T-helper 2 cell (primary cell): ENCODE measurements around the gene DEK.
"Not testable (repeated sequence)": the region's sequence is repeated elsewhere in the genome, so short reads cannot be mapped to it uniquely, and the experiment has no call there.

Experiments used
- DNase-seq, 5 experiments: peaks; one replicate each; pipeline versions ENCODE4 v3.0.0 to v3.0.0-alpha.2; 2012 to 2022
- total RNA-seq, 2 donors: gene quantifications; one replicate each; lab custom pipeline; 2026; lab: John Stamatoyannopoulos, UW

DEK gene, protein sequence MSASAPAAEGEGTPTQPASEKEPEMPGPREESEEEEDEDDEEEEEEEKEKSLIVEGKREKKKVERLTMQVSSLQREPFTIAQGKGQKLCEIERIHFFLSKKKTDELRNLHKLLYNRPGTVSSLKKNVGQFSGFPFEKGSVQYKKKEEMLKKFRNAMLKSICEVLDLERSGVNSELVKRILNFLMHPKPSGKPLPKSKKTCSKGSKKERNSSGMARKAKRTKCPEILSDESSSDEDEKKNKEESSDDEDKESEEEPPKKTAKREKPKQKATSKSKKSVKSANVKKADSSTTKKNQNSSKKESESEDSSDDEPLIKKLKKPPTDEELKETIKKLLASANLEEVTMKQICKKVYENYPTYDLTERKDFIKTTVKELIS
- 142 to 181 reads per million in 2 donors for total RNA-seq

DNA sequence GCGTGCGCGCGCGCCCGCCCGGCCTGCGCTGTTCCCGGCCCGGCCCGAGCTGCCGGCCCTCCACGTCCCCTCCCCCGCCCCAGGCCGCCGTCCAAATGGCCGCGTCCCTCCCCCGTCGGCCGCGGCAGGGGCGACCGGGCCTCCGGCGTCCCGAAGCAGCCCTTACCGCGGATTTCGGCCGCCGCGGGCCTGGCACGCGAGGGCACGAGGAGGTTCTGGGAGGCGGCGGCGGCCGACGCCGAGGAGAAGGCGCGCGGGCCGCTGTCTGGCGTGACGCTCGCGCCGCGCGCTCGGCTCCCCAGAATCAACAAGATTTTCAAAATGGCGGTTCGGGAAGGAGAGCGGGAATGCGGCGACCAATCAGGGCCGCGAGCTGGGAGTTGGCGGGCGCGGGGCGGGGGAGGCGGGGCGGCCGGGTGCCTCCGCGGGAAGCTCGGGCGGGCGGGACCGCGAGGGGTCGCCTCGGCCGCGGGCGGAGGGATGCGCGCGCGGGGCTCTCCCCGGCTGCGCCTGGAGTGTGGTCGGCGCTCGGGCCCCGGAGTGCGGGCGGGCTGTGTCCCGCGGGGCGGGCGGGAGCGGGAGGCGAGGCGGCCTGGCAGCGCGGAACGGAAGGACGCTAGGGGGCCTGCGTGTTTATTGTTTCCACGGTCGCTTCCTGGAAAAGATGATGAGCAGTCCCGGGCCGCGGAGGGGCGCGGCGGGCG is at the start of gene DEK:
Gene DEK, minus strand, starts transcription at position 312 of the 704 bp plus-strand sequence. CDS start 543 bp downstream, outside the sequence.
- peak; percentile 63 to 85 (median 77) for DNase-seq

DNA sequence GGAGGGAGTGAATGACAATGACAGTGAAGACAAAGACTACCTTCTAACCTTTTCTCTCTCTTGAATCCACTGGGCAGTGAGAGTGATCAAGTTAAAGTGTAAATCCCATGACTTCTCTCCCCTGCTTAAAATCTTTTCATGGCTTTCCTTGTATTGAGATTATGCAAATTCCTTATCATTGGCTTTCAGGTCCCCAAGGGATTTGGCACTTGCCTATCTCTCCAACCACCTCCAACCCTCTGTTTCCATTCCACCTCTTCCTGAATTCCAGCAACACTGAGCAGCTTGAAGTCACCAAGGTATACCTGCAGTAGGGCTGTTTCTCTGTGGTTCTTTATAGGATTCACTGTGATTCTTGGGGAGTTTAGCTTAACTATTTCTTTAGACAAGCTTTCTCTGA is 48.0 kb upstream of the DEK start:
- no peak for DNase-seq

DNA sequence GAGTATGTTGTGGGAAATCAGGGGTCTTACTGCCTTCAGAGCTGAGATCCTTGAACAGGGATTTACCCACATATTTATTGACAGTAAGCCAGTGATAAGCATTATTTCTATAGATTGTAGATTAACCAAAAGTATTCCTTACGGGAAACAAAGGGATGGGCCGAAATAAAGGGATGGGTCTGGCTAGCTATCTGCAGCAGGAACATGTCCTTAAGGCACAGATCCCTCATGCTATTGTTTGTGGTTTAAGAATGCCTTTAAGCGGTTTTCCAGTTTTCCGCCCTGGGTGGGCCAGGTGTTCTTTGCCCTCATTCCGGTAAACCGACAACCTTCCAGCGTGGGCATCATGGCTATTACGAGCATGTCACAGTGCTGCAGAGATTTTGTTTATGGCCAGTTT is 45.7 kb upstream of the DEK start:
- DNase-seq, result not testable (repeated sequence)

DNA sequence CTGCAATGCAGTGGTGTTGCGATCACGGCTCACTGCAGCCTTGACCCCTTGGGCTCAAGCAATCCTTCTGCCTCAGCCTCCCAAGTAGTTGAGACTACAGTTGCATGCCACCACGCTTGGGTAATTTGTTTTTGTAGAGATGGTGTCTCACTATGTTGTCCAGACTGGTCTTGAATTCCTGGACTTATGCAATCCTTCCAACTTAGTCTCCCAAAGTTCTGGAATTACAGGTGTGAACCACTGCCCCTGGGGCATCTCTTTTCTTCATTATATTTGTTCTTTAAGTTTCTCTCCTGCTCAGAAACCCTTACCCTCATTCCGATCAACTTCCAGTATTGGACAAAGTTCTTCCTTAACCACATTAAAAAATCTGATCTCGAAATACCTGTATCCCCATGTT is 44.7 kb upstream of the DEK start:
- DNase-seq, result no peak

DNA sequence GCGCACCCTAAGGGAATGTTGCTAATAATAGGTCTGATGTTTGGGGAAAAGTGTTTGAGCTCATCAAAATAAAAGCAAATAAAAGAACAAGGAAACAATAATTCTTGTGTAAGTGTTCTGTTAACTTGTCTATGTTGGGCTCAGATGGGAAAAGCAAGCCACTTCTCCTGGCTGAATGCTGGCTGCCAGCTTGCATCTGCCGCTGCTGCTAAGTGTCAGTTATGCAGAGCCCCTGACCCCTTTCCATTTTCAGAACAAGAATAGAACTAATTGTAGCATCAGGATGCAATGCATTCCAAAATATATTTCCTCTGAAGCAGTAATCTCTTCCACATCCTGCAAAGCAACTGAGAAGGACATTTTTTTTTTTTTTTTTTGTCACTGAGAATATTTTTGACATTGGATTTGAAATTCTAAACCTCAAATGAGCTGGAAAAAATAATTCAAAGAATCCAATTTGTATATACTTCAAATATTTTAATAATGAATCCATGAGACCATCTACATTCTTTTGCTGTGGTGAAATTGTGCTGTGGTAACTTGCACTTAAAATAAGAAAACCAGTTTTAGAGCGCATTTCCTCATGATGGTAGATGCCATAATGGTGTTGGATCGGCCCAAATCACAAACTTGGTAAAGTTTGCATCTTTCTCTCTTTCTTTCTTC is 43.9 kb upstream of the DEK start:
- no peak for DNase-seq

DNA sequence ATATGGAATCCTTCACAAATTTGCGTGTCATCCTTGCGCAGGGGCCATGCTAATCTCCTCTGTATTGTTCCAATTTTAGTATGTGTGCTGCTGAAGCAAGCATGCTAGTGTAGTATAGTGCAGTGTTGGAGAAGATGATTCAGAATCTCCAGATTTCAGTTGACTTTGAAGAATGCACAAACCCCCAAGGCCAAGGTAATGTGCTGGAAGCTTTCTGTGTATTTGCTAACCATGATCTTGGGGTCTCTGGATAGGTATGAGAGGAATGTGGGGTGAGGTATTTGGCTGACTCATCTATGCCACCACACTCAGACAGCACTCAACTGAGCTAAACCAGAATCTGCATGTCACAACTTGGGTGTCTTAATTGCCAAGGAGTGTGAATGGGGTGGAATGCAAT is 42.6 kb upstream of the DEK start:
- DNase-seq, result peak in 1 of 5 experiments; percentile 6

DNA sequence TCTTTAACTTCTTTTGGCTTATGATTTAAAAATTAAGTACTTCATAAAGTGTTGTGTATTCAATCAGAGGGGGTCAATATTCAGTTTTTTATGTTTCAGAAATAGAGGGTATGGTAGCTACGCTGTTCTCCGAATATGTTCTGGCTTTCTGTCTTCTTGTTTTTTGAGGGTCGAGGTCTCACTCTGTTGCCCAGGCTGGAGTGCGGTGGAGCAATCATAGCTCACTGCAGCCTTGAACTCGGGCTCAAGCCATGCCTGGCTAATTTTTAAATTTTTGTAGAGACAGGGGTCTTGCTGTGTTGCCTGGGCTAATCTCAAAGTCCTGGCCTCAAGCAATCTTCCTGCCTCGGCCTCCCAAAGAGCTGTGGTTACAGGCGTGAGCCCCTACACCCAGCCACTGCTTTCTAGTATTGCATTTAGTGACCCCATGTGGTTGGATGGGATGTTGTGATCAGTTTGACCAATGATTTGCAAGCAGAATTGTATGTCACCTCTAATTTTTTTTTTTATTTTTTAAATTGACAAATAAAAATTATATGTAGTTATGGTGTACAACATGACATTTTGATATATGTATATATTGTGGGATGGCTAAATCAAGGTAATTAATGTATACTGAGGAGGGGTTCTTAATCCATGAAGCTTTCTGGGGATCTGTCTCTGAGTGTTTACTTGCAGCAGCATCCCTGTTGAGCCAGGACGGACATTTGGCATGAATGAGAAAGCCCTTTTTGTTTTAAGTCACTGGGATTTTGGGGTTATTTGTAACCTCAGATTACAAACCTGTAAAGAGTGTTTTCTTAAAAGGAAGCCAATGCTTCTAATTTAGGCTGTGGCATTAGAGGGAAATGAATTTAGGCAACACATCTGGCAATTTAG is 38.5 kb upstream of the DEK start:
- DNase-seq, result no peak

DNA sequence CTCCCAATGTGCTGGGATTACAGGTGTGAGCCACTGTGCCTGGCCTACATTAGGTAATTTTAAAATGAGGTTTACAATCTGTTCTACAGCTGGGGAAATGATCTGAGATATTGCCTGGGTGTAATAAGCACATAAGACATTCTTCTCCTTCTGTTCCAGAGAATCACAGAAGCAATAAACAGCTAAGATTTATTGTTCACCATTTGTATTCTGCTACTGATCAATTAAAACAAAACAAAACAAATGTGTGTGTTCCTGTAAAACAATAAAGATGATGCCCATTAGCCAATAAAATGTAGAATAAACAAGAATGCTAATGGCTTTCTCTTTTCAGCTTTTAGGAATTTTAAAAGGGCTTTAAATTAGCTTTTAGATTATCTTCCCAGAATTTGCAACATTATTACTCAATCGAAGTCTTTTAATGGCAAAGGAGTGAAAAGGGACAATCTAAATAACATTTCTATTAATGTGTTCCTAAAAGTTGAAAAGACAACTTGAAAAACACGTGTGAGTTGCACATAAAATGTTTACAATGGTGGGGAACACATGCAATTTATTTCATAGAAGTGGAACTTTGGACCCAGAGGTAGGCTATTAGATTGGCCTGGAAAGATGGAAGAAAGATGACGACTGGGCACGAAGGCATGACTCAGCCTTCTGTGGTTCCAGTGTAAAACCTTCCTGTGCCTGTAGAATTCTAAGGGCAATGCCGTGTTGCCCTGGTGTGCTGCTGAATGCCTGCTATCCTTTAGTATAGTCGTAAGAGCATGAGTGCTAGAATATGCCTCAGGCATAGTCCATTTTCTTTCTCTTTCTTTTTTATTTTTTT is 29.0 kb upstream of the DEK start:
- no peak for DNase-seq

DNA sequence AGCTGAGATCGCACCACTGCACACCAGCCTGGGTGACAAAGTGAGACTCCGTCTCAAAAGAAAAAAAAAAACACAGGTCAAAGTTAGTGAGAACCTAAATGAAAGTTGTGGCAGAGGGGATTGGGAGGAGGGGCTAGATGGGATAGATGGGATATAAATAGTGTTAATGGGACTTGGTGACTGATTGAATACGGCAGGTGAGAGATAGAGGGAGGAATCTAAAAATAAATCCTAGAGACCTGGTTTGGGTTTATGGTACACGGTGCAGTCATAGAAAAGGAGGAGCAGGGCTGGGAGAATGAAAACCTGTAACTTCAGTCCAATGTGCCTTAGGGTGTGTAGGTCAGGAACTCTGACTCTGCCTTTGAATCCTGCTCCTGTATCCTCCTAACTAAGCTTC is 25.0 kb upstream of the DEK start:
- DNase-seq, result no peak

DNA sequence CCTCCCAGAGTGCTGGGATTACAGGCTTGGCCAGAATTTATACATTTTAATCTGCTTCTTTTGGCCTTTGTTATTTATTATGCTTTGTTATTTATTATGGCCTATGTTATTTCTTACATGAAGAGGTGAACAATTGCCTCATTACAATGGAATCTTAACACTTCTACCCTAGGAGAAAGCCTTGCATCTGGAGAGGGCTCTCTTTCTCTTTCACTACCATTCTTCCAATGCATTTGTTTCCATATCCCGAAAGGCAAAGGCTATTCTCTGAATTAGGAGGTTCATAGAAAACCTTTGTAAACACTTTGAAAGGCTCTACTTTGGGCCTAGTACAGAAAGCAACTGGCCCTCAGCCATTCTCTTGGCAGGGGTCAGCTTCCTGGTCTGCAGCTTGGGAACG is 19.9 kb upstream of the DEK start:
- no peak for DNase-seq

DNA sequence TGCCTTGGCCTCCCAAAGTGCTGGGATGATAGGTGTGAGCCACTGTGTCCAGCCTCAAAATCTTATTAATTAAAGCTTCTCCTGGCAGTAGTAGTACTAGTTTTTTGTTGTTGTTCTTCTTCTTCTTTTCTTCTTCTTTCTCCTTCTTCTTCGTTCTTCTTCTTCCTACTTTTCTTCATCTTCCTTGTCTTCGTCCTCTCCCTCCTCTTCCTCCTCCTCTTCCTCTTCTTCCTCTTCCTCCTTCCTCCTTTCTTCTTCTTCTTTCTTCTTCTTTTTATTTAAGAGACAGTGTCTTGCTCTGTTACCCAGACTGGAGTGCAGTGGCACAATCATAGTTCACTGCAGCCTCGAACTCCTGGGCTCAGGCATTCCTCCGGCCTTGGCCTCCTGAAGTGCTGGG is 17.2 kb upstream of the DEK start:
- no peak for DNase-seq

DNA sequence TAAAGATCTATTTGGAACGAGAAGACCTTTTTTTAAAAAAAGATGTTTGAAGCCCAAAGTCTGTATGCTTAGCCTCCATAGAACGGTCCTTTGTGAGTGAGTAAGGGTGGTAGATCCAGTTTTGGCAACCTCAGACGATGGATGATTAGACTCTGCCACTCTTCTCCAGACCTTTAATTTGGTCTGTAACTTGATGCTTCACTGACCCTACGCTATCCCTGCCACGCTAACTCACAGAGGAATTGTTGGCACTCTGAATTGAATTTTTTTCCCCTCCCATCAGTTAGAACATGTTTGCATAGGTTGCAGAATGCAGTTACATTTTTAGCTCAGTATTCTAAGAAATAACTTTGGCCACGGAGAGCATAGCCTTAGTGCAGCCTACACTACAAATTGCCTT is 15.8 kb upstream of the DEK start:
- DNase-seq, result no peak

DNA sequence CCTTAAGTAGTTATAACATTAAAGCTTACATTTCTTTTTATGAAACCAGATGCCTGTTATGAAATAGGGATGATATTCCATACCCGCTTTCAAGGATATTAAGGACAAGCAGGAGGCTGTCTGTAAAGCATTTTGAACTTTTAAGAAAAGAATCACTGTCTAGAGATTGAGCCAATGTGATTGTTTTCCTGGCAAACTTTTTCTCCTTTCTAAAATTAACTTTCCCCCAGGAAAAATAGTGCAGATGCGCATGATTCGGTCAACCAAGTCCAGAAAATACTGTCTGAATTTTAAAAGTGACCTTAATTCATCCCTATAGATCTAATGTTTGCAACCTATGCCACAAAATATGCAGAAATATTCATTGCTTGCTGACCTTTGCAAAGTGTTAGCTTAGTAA is 15.1 kb upstream of the DEK start:
- DNase-seq, result no peak

DNA sequence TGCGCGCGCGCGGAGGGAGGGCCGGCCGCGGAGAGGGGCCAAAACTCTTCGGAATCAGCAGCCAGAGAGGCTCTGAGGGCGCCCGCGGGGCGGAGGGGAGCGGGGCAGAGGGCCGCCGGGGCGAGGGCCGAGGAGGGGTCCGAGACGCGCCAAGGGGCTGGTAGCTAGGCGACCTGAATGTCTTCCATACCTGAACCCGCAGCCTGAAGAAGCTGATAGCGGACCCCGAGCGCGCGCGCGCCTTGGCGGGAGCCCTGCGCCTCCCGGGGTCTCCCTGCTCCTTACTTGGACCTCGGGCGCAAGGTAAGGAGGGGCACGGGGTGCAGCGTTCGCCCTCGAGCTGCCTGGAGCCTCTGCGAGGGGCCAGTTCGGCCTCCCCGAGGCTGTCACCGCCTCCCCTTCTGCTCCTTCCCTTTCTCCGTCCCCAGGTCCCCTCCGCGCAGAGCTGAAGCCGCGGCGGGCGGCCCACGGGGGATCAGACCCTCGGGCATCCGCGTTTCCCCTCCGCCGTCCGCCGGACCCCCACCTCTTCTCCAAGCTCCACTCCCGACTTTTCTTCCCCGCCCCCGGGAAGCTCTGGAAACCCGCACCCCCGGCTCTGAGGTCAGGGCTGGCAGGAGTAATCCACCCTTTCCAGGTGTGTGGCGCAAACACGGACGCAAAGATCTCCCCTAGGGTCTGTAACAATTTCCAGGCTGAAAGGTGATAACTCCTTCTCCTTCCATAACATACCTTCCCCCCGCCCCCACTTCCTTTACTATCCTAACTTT is 13.1 kb upstream of the DEK start:
- no peak for DNase-seq

DNA sequence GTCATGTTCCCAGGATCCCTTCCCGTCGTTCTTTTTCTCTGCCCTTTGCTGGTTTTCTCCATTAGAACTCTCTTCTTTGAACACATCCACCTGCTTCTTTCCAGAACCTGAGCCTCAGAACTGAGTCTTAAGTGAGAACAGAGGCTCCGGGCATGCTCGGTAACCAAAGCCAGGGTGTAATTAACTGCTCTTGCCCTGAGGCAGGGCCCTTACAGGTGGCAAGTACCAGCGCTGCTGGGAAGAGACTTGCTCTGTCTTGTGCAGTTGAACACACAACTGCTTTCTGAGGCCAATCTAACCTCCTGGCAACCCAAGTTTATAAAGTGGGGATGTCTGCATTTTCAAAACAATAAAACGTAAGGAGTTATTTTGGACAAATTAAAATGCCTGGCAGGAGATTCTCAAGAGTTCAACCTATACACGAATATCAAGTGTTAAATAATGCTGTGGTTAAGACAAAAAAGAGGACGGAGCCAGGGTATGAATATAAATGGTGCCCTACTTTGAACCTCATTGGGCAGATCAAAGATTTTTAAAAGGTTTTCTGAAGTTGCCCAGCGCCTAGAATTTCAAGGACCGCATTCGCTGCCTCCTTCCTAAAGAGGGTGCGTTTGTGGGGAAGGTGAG is 12.4 kb upstream of the DEK start:
- no peak for DNase-seq

DNA sequence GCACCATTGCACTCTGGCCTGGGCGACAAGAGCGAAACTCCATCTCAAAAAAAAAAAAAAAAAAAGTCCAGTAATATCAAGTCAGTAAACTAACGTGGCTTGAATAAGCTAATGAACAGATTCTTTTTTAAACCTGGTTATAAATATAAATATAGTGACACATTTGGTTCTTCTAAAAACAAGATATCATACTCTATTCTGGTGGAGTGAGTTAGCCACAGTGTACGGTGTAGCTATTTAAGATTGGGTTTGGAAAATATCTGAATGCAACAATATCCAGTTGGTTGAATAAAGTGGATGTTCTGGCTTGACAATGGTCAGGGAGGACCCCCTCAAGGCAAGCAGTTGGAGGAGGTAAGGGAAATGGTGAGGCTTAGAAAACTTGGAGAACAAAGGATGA is 5.9 kb upstream of the DEK start:
- no peak for DNase-seq

DNA sequence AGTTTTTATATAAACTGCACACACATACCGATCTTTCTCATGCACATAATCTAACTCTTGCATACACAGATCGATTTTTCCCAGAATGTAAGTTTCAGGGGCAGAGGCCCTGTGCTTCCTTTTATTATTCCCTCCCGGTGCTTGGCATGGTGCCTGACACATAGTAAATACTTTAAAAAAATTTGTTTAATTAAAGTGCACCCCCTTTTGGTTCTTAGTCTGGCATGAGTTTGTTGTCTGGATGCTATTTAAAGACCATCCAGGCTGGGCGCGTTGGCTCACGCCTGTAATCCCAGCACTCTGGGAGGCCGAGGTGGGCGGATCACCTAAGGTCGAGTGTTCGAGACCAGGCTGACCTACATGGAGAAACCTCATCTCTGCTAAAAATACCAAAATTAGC is 5.4 kb upstream of the DEK start:
- DNase-seq, result no peak

DNA sequence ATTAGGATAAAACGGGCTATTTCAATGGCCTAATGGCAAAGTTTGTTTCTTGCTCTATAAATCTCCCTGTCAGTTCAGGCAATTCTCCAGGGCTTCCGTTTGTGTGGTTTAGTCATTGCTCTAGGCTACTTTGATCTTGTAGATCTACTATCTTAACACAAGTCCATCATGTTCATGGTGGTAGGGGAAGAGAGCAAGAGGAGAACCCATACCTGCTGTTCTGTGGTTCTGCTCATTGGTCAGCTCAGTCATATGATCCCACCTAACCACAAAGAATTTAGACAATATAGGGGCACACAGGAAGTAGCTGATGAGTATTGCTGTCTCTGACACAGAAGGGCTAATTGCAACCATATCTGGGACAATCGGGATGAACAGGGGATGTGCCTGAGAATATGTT is 4.9 kb upstream of the DEK start:
- DNase-seq, result peak in 1 of 5 experiments; percentile 60

DNA sequence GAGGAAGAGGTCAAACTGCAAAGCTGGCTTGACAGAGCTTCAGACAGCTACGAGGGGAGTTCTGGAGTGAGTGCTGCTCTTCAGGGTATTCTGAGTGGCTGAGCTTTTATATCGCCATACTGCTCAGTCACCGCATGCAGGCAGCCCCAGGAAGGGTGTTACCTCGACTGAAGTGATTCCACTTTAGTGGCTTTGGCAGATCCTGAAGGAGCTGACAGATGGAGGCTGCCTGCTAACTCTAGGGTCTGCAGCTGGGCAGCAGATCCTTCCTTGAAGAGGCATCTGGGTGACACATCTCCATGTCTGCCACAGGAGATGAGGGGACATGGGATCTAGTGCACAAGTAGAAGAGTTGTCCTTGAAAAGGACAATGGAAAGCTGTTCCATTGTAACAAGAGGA is 3.7 kb upstream of the DEK start:
- DNase-seq, result no peak

DNA sequence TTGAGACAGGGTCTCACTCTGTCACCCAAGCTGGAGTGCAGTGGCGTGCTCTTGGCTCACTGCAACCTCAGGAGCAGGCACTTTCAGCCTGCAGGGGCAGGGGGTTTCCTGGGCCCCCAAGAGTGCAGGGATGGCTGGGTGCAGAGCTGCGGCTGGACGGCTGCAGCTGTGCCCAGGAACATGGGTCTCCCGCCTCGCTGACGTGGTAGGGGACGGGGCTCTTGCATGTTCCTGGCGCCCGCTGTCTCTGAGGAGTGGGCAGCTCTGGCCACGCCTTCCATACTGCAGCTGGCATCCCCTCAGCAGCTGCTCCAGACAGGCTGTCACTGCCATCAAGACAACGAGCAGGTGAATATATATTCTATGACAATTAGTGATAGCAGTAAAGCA is 2.2 kb upstream of the DEK start:
- no peak for DNase-seq
